SK-N-MC (cell line): ENCODE measurements around the gene NHLRC2.

ENCODE experiments used
- DNase-seq: peaks from one replicate; pipeline ENCODE4 v3.0.0-alpha.2; 2011; ENCODE audit warnings: low read depth, low spot score
- H3K27ac ChIP-seq: fragments of 200-600 bp; sonication (generic); 2 replicates; pipeline ENCODE4 v1.5.1; 2016; ENCODE audit warnings: mixed run types
- H3K36me3 ChIP-seq: fragments of 200-600 bp; sonication (generic); 2 replicates; pipeline ENCODE4 v1.6.1; 2017; ENCODE audit warnings: antibody characterized with exemption, low read length, mixed read lengths; ENCODE audit not compliant: insufficient read depth
- H3K4me3 ChIP-seq: fragments of 200-600 bp; sonication (generic); 2 replicates; pipeline ENCODE4 v1.5.1; 2016
- H3K9ac ChIP-seq: fragments of 200-600 bp; sonication (generic); 2 replicates; pipeline ENCODE4 v1.8.0; 2017; ENCODE audit warnings: mixed run types, mixed read lengths; ENCODE audit not compliant: insufficient read length
- H3K9me3 ChIP-seq: fragments of 200-600 bp; sonication (generic); 2 replicates; pipeline ENCODE4 v1.6.1; 2017; ENCODE audit warnings: low read depth, mild to moderate bottlenecking, antibody characterized with exemption, low read length, moderate library complexity, mixed read lengths
- EZH2 ChIP-seq: fragments of 200-600 bp; sonication (generic); IDR thresholded peaks from one replicate; pipeline ENCODE4 v1.6.1; 2017; ENCODE audit warnings: antibody characterized with exemption
- FOXP2 ChIP-seq: optimal IDR thresholded peaks from 2 replicates; pipeline ENCODE3; 2011; ENCODE audit warnings: mild to moderate bottlenecking, moderate library complexity; ENCODE audit not compliant: insufficient read depth; ENCODE audit errors: extremely low read length, control extremely low read depth
- POLR2AphosphoS5 ChIP-seq: IDR thresholded peaks from 2 replicates; pipeline ENCODE4 v1.6.1; 2012; ENCODE audit warnings: mild to moderate bottlenecking, low read depth, low read length, borderline replicate concordance

Gene NHLRC2

DNA sequence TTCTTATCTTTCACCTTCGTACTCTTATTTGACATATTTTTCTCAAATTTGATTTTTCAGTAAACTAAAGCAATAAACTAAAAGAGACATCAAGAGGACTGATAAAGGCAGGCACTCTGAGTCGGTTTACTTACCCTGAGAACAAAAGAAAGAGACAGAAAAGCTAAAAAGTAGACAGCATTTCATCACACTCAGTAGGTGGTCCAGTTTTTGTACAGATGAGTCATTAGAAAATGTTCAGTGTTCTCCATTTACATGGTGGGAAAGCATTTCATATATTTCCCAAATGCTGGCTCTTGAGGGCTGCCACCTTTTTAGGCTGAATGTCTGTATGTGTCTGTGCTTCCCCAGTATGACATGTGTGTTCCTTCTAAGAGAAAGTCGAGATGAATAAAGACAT, 52.7 kb downstream of the NHLRC2 start:
- Histone ChIP-seq H3K27ac (peak overlapping the region; percentile 76), H3K9me3 (no peaks in the 10 kb centered on the region), H3K4me3 (no peak overlapping the region), H3K36me3 (peaks cover 3% of the 10 kb centered on the region; the same call in 1 of the 2 replicates), H3K9ac (no peak overlapping the region)
- DNase-seq = peak; percentile 42
- TF ChIP-seq FOXP2 = no peak
- no peak for TF ChIP-seq POLR2AphosphoS5
- TF ChIP-seq EZH2 = no peak

GRCh38 chr10:113908236-113908635, 53.8 kb downstream of the NHLRC2 start:
- no peak overlapping the region for H3K27ac ChIP-seq
- no peaks in the 10 kb centered on the region for H3K9me3 ChIP-seq
- H3K9ac ChIP-seq = no peak overlapping the region
- peaks cover 3% of the 10 kb centered on the region; the same call in 1 of the 2 replicates for H3K36me3 ChIP-seq
- no peak for DNase-seq
- no peak overlapping the region for H3K4me3 ChIP-seq
- TF ChIP-seq FOXP2 (no peak), POLR2AphosphoS5 (no peak), EZH2 (no peak)

GRCh38 chr10:113911113-113911512, 56.7 kb downstream of the NHLRC2 start:
- no peaks in the 10 kb centered on the region for H3K9me3 ChIP-seq
- H3K9ac ChIP-seq = no peak overlapping the region
- no peak for DNase-seq
- H3K36me3 ChIP-seq = no peaks in the 10 kb centered on the region; the same call in 1 of the 2 replicates
- TF ChIP-seq EZH2 (no peak), FOXP2 (no peak), POLR2AphosphoS5 (no peak)
- H3K4me3 ChIP-seq = no peak overlapping the region
- no peak overlapping the region for H3K27ac ChIP-seq

DNA sequence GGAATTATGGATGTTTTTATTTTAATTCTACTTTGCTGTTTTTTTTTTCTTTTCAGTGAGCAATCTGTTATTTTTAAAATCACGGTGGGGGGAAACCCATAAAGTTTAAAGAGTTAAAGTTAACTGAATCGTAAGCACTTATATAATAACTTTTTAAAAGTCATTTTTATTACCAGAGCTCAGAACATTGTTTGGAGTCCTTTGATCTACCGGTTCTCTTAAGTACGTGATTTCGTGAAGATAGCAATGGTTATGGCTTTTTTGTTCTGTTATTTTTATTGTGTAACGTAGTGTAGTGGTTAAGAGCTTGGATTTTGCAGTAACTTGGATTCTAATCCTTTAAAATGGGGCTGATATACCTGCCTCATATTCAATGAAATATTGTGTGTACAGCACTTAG, 57.4 kb downstream of the NHLRC2 start:
- H3K9ac ChIP-seq = no peak overlapping the region
- H3K36me3 ChIP-seq = no peaks in the 10 kb centered on the region; the same call in 1 of the 2 replicates
- TF ChIP-seq EZH2 (no peak), FOXP2 (no peak), POLR2AphosphoS5 (no peak)
- DNase-seq = no peak
- H3K27ac ChIP-seq = peak overlapping the region; percentile 16; the same call in 1 of the 2 replicates
- no peaks in the 10 kb centered on the region for H3K9me3 ChIP-seq
- H3K4me3 ChIP-seq = no peak overlapping the region

- TF ChIP-seq POLR2AphosphoS5 (no peak), FOXP2 (no peak), EZH2 (no peak)
- no peaks in the 10 kb centered on the region for H3K9me3 ChIP-seq
- H3K27ac ChIP-seq = no peak overlapping the region
- no peak overlapping the region for H3K4me3 ChIP-seq
- no peak overlapping the region for H3K9ac ChIP-seq
- DNase-seq = no peak
- no peaks in the 10 kb centered on the region; the same call in 1 of the 2 replicates for H3K36me3 ChIP-seq
Observed at GRCh38 chr10:113912582-113912981, 58.1 kb downstream of the NHLRC2 start.

DNA sequence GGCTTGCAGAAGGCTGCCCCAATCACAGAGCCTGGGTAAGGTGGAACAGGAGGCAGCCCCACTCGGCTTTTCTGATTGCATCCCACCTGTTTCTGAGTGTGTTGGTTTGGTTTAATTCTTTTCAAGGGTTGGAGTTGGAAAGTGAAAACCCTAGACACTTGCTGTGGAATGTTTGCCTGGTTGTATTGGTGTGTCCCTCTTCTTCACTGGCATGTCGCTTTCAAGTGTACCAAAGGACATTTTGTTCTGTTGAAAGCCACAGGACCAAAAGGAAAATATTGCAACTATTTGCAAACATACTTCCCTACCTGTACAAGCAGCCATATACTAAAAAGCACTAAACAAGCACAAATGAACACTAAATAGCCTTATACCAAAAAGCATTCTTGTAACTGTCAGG, 60.5 kb downstream of the NHLRC2 start:
- no peaks in the 10 kb centered on the region for H3K9me3 ChIP-seq
- no peaks in the 10 kb centered on the region for H3K36me3 ChIP-seq
- no peak overlapping the region for H3K27ac ChIP-seq
- no peak overlapping the region for H3K9ac ChIP-seq
- no peak for DNase-seq
- no peak overlapping the region for H3K4me3 ChIP-seq
- TF ChIP-seq FOXP2 = no peak

DNA sequence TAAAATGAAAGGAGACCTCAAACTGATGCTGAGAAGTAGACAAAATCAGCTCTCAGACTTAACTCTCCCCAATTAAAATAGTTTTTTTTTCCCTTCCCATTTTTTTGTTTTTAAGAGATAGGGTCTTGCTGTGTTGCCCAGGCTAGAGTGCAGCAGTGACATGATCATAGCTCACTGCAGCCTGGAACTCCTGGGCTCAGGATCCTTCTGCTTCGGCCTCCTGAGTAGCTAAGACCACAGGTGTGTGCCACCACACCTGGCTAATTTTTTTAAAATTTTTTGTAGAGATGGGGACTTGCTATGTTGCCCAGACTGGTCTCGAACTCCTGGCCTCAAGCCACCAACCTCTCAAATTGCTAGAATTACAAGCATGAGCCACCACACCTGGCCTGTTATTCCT, 61.1 kb downstream of the NHLRC2 start:
- Histone ChIP-seq H3K36me3 (no peaks in the 10 kb centered on the region), H3K9me3 (no peaks in the 10 kb centered on the region), H3K27ac (no peak overlapping the region), H3K9ac (no peak overlapping the region), H3K4me3 (no peak overlapping the region)
- DNase-seq = no peak
- TF ChIP-seq FOXP2 = no peak
- no peak for TF ChIP-seq POLR2AphosphoS5
- TF ChIP-seq EZH2 = no peak

- no peak for TF ChIP-seq EZH2
- TF ChIP-seq FOXP2 = no peak
- no peak for TF ChIP-seq POLR2AphosphoS5
- H3K4me3 ChIP-seq = no peak overlapping the region
Observed at GRCh38 chr10:113916053-113916452, 61.6 kb downstream of the NHLRC2 start.

DNA sequence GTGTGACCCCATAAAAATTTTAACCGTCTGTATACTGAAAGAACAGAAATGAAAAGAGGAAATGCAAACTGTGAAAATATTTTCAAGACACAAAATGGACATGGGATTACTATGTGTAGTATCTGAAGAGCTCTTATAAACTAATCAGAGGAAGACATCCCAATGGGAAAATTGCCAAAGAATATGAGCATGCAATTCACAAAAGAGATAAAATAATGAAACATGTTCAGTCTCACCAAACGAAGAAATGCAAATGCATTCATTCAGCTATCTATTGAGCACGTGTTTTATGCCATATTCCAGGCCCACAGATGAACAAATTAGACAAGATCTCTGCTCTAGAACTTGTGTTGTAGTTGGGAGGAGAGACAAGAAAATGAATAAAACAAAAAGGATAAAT, 63.2 kb downstream of the NHLRC2 start:
- no peak overlapping the region for H3K4me3 ChIP-seq
- no peak for TF ChIP-seq POLR2AphosphoS5
- no peak for TF ChIP-seq EZH2
- no peak for TF ChIP-seq FOXP2
- DNase-seq = no peak

More at GRCh38 chr10:113916053-113916452, 61.6 kb downstream of the NHLRC2 start:
- DNase-seq = no peak
- H3K9ac ChIP-seq = no peak overlapping the region
- H3K9me3 ChIP-seq = no peaks in the 10 kb centered on the region
- H3K27ac ChIP-seq = no peak overlapping the region
- H3K36me3 ChIP-seq = no peaks in the 10 kb centered on the region

More for the DNA sequence above, 63.2 kb downstream of the NHLRC2 start:
- H3K9me3 ChIP-seq = no peaks in the 10 kb centered on the region
- no peak overlapping the region for H3K27ac ChIP-seq
- H3K36me3 ChIP-seq = no peaks in the 10 kb centered on the region
- no peak overlapping the region for H3K9ac ChIP-seq
